Fibroblast of skin of back (primary cell): ENCODE results near the gene DRAP1.

Source experiments
- DNase-seq: peaks from one replicate; pipeline ENCODE4 v3.0.0-alpha.2; 2013

DRAP1 gene

GRCh38 chr11:65906602-65907001 lies 12.6 kb upstream of the DRAP1 start:
- peak; percentile 67 for DNase-seq

GRCh38 chr11:65907878-65908277 lies 11.3 kb upstream of the DRAP1 start:
- DNase-seq: no peak

- peak; percentile 97 for DNase-seq
Measured at GRCh38 chr11:65911682-65912568, 7.3 kb upstream of the DRAP1 start.

- peak; percentile 58 for DNase-seq
Measured at GRCh38 chr11:65912845-65913244, 6.4 kb upstream of the DRAP1 start.

- no peak for DNase-seq
Measured at GRCh38 chr11:65915101-65915820, 4.0 kb upstream of the DRAP1 start.

GRCh38 chr11:65915821-65916251 lies 3.4 kb upstream of the DRAP1 start:
- peak; percentile 99 for DNase-seq

GRCh38 chr11:65916391-65916790 lies 2.8 kb upstream of the DRAP1 start:
- DNase-seq: no peak

- no peak for DNase-seq
Measured at GRCh38 chr11:65917077-65917433, 2.2 kb upstream of the DRAP1 start.

GRCh38 chr11:65917434-65918210 lies 1.6 kb upstream of the DRAP1 start:
- DNase-seq: no peak

- DNase-seq: no peak
Measured at GRCh38 chr11:65918211-65919140, 750 bp upstream of the DRAP1 start, which contains the start of gene C11orf68. TSS of gene C11orf68 (minus strand) at chr11:65919062. CDS start at chr11:65919031, 31 bp downstream.

- DNase-seq: peak; percentile 21
Measured at GRCh38 chr11:65919573-65920371, 546 bp downstream of the DRAP1 start.

GRCh38 chr11:65920372-65920802 lies 1.2 kb downstream of the DRAP1 start:
- no peak for DNase-seq

- DNase-seq: no peak
Measured at GRCh38 chr11:65921033-65921555, 1.9 kb downstream of the DRAP1 start.

GRCh38 chr11:65921876-65922275 lies 2.6 kb downstream of the DRAP1 start:
- DNase-seq: no peak

GRCh38 chr11:65922565-65922964 lies 3.3 kb downstream of the DRAP1 start:
- DNase-seq: no peak

GRCh38 chr11:65925397-65925796 lies 6.2 kb downstream of the DRAP1 start:
- DNase-seq: no peak

- no peak for DNase-seq
Measured at GRCh38 chr11:65927904-65928397, 8.7 kb downstream of the DRAP1 start.

- no peak for DNase-seq
Measured at GRCh38 chr11:65928667-65929066, 9.4 kb downstream of the DRAP1 start.

- no peak for DNase-seq
Measured at GRCh38 chr11:65931773-65932557, 12.7 kb downstream of the DRAP1 start.

GRCh38 chr11:65932558-65932919 lies 13.3 kb downstream of the DRAP1 start:
- DNase-seq: peak; percentile 45
